GM21515 (cell line): Measurements from ENCODE around the gene SURF6.
"Not testable (repeated sequence)": the region's sequence is repeated elsewhere in the genome, so short reads cannot be mapped to it uniquely, and the experiment has no call there.

Experiments
- ATAC-seq: cut with Tn5 transposase; IDR thresholded peaks from one replicate; pipeline ENCODE4 v1.9.1; 2021; ENCODE audit not compliant: unreplicated experiment

The SURF6 gene

GRCh38 chr9:133329306-133330156 is 6.5 kb downstream of the SURF6 start:
- not testable (repeated sequence) for ATAC-seq

GRCh38 chr9:133327834-133328484 is 8.0 kb downstream of the SURF6 start:
- no peak for ATAC-seq

- ATAC-seq, result not testable (repeated sequence)
Measured at GRCh38 chr9:133327021-133327420, 9.0 kb downstream of the SURF6 start.

- ATAC-seq, result no peak
Measured at GRCh38 chr9:133323991-133324703, 11.8 kb downstream of the SURF6 start.

GRCh38 chr9:133323211-133323610 is 12.8 kb downstream of the SURF6 start:
- ATAC-seq, result no peak

GRCh38 chr9:133322701-133323100 is 13.3 kb downstream of the SURF6 start:
- ATAC-seq, result no peak

GRCh38 chr9:133321411-133321935 is 14.5 kb downstream of the SURF6 start:
- no peak for ATAC-seq

- no peak for ATAC-seq
Measured at GRCh38 chr9:133320421-133320881, 15.5 kb downstream of the SURF6 start.

GRCh38 chr9:133317551-133317950 is 18.4 kb downstream of the SURF6 start:
- not testable (repeated sequence) for ATAC-seq

- no peak for ATAC-seq
Measured at GRCh38 chr9:133315997-133316396, 20.0 kb downstream of the SURF6 start.

GRCh38 chr9:133309608-133310007 is 26.4 kb downstream of the SURF6 start:
- no peak for ATAC-seq

- no peak for ATAC-seq
Measured at GRCh38 chr9:133307301-133307700, 28.7 kb downstream of the SURF6 start.

- no peak for ATAC-seq
Measured at GRCh38 chr9:133306242-133307204, 29.5 kb downstream of the SURF6 start.

- no peak for ATAC-seq
Measured at GRCh38 chr9:133305731-133306130, 30.3 kb downstream of the SURF6 start.

- ATAC-seq, result no peak
Measured at GRCh38 chr9:133304477-133305377, 31.3 kb downstream of the SURF6 start.

- ATAC-seq, result no peak
Measured at GRCh38 chr9:133304158-133304470, 31.9 kb downstream of the SURF6 start.

GRCh38 chr9:133303266-133304157 is 32.5 kb downstream of the SURF6 start:
- ATAC-seq, result no peak
